ENCODE data around the gene PHKG2.

Gene PHKG2

GRCh38 chr16:30773826-30774225 lies 25.6 kb downstream of the PHKG2 start:
- in situ Hi-C loops (cut with HindIII; ENCODE audit: low sequenced_read_pairs): no loop called here

GRCh38 chr16:30774367-30775130 lies 26.3 kb downstream of the PHKG2 start:
- in situ Hi-C loops (cut with HindIII; ENCODE audit: low sequenced_read_pairs): no loop called here

- in situ Hi-C loops (cut with HindIII; ENCODE audit: low sequenced_read_pairs): no loop called here
Observed at GRCh38 chr16:30775131-30775391, 26.8 kb downstream of the PHKG2 start.

- in situ Hi-C loops (cut with HindIII; ENCODE audit: low sequenced_read_pairs): no loop called here
Observed at GRCh38 chr16:30775392-30776188, 27.4 kb downstream of the PHKG2 start.

- in situ Hi-C loops (cut with HindIII; ENCODE audit: low sequenced_read_pairs): no loop called here
Observed at GRCh38 chr16:30777591-30778297, 29.5 kb downstream of the PHKG2 start.

GRCh38 chr16:30778549-30779244 lies 30.5 kb downstream of the PHKG2 start:
- in situ Hi-C loops (cut with HindIII; ENCODE audit: low sequenced_read_pairs): no loop called here

GRCh38 chr16:30779596-30779995 lies 31.4 kb downstream of the PHKG2 start:
- in situ Hi-C loops (cut with HindIII; ENCODE audit: low sequenced_read_pairs): no loop called here

GRCh38 chr16:30780021-30780420 lies 31.8 kb downstream of the PHKG2 start:
- in situ Hi-C loops (cut with HindIII; ENCODE audit: low sequenced_read_pairs): no loop called here

GRCh38 chr16:30780549-30780948 lies 32.3 kb downstream of the PHKG2 start:
- in situ Hi-C loops (cut with HindIII; ENCODE audit: low sequenced_read_pairs): no loop called here

GRCh38 chr16:30782486-30783279 lies 34.5 kb downstream of the PHKG2 start:
- in situ Hi-C loops (cut with HindIII; ENCODE audit: low sequenced_read_pairs): no loop called here

- in situ Hi-C loops (cut with HindIII; ENCODE audit: low sequenced_read_pairs): no loop called here
Observed at GRCh38 chr16:30783280-30784109, 35.3 kb downstream of the PHKG2 start.

GRCh38 chr16:30784215-30784614 lies 36.0 kb downstream of the PHKG2 start:
- in situ Hi-C loops (cut with HindIII; ENCODE audit: low sequenced_read_pairs): no loop called here

- in situ Hi-C loops (cut with HindIII; ENCODE audit: low sequenced_read_pairs): no loop called here
Observed at GRCh38 chr16:30785126-30786106, 37.2 kb downstream of the PHKG2 start.

- in situ Hi-C loops (cut with HindIII; ENCODE audit: low sequenced_read_pairs): no loop called here
Observed at GRCh38 chr16:30786115-30786935, 38.1 kb downstream of the PHKG2 start.

- in situ Hi-C loops (cut with HindIII; ENCODE audit: low sequenced_read_pairs): no loop called here
Observed at GRCh38 chr16:30786936-30787612, 38.8 kb downstream of the PHKG2 start, which contains the start of gene ZNF629. Gene ZNF629, minus strand, starts transcription at chr16:30787205. Its CDS starts 2,723 bp downstream, at chr16:30784482.

- in situ Hi-C loops (cut with HindIII; ENCODE audit: low sequenced_read_pairs): no loop called here
Observed at GRCh38 chr16:30787613-30788378, 39.6 kb downstream of the PHKG2 start.
